Ascending aorta (tissue), 2 donors: Measurements from ENCODE around the gene FKBP11. TPM values are rescaled to one million over a fixed set of nuclear protein-coding genes. Genes with fewer than 3 reads are reported as not detected.
A peak's percentile ranks its signal among the peaks of the same experiment; 100 is the strongest.

ENCODE experiments used
- DNase-seq, 2 donors: peaks; one replicate each; pipeline ENCODE4 v3.0.0-alpha.2; 2019; ENCODE audit warnings: low spot score in 2 of 2
- H3K27ac ChIP-seq, 2 donors: fragments of 200-600 bp; sonication (generic); one replicate each; pipeline ENCODE4 v1.5.1; 2016 to 2017; ENCODE audit warnings: mild to moderate bottlenecking in 1 of 2
- H3K27me3 ChIP-seq: fragments of 200-600 bp; sonication (generic); one replicate; pipeline ENCODE4 v1.5.1; 2017
- H3K36me3 ChIP-seq, 2 donors: fragments of 200-600 bp; sonication (generic); one replicate each; pipeline ENCODE4 v1.5.1; 2016
- H3K4me1 ChIP-seq, 2 donors: fragments of 200-600 bp; sonication (generic); one replicate each; pipeline ENCODE4 v1.5.1; 2016 to 2017; ENCODE audit warnings: mild to moderate bottlenecking in 1 of 2
- H3K4me3 ChIP-seq, 2 donors: fragments of 200-600 bp; sonication (generic); one replicate each; pipeline ENCODE4 v1.5.1; 2016 to 2017; ENCODE audit warnings: mild to moderate bottlenecking in 1 of 2
- H3K9me3 ChIP-seq, 2 donors: fragments of 200-600 bp; sonication (generic); one replicate each; pipeline ENCODE4 v1.5.1; 2016
- CTCF ChIP-seq, 3 experiments: fragments of 200-600 bp in 2 of 3; fragments of 450-650 bp in 1 of 3; sonication (generic) in 2 of 3; IDR thresholded peaks; one replicate each; pipeline ENCODE4 v1.5.1; 2016 to 2019; ENCODE audit warnings: antibody characterized with exemption in 3 of 3, mild to moderate bottlenecking in 1 of 3, moderate library complexity in 1 of 3
- intact Hi-C: fragments of 100-400 bp; cut with DNase I; formaldehyde crosslinking; loops from one replicate; pipeline ENCODE4 v1.15.1; 2023
- total RNA-seq: library from RNA; depleted of rRNA; stranded (reverse); fragments of >200 nt; gene quantifications from one replicate; pipeline ENCODE4 v1.1.0, GENCODE V29; 2016

The FKBP11 gene
- total RNA-seq, 1 donor from 2014 or later: 38.8 TPM

GRCh38 chr12:48970702-48971334 is 45.5 kb upstream of the FKBP11 start:
- no peak overlapping the region for H3K27ac ChIP-seq
- intact Hi-C loops: no loop called here
- DNase-seq: no peak

GRCh38 chr12:48969833-48970701 is 44.8 kb upstream of the FKBP11 start:
- H3K27me3 ChIP-seq: peaks cover 4% of the 10 kb centered on the region

More at GRCh38 chr12:48970702-48971334, 45.5 kb upstream of the FKBP11 start:
- Histone ChIP-seq H3K4me1 (peaks cover 0 to 8% of the 10 kb centered on the region in 2 donors), H3K36me3 (no peaks in the 10 kb centered on the region), H3K4me3 (peak overlapping the region in 1 of 2 donors; percentile 55), H3K9me3 (no peaks in the 10 kb centered on the region), H3K27me3 (peaks cover 4% of the 10 kb centered on the region)
- no peak for TF ChIP-seq CTCF (IDR thresholded peaks at IDR 0.05)

GRCh38 chr12:48969160-48969771 is 44.0 kb upstream of the FKBP11 start:
- Histone ChIP-seq H3K9me3 (no peaks in the 10 kb centered on the region), H3K27ac (no peak overlapping the region), H3K4me3 (no peak overlapping the region), H3K4me1 (peaks cover 0 to 8% of the 10 kb centered on the region in 2 donors), H3K36me3 (no peaks in the 10 kb centered on the region), H3K27me3 (peaks cover 4% of the 10 kb centered on the region)
- intact Hi-C loops: no loop called here
- DNase-seq: no peak
- TF ChIP-seq CTCF (IDR thresholded peaks at IDR 0.05): no peak

More at GRCh38 chr12:48969833-48970701, 44.8 kb upstream of the FKBP11 start:
- Histone ChIP-seq H3K4me3 (peak overlapping the region in 1 of 2 donors; percentile 10), H3K36me3 (no peaks in the 10 kb centered on the region), H3K4me1 (peaks cover 0 to 8% of the 10 kb centered on the region in 2 donors), H3K27ac (no peak overlapping the region), H3K9me3 (no peaks in the 10 kb centered on the region)
- intact Hi-C loops: no loop called here
- no peak for DNase-seq
- TF ChIP-seq CTCF (IDR thresholded peaks at IDR 0.05): peak in 1 of 3 experiments; percentile 7

- H3K4me3 ChIP-seq: no peak overlapping the region
- no peaks in the 10 kb centered on the region for H3K9me3 ChIP-seq
- H3K27me3 ChIP-seq: peaks cover 4% of the 10 kb centered on the region
- peaks cover 0 to 8% of the 10 kb centered on the region in 2 donors for H3K4me1 ChIP-seq
- H3K36me3 ChIP-seq: no peaks in the 10 kb centered on the region
- TF ChIP-seq CTCF (IDR thresholded peaks at IDR 0.05): no peak
- H3K27ac ChIP-seq: no peak overlapping the region
- no peak for DNase-seq
- intact Hi-C loops: no loop called here
Measured at GRCh38 chr12:48968467-48968866, 43.2 kb upstream of the FKBP11 start.

GRCh38 chr12:48967991-48968390 is 42.7 kb upstream of the FKBP11 start:
- no peak for TF ChIP-seq CTCF (IDR thresholded peaks at IDR 0.05)
- Histone ChIP-seq H3K4me3 (no peak overlapping the region), H3K4me1 (peaks cover 0 to 8% of the 10 kb centered on the region in 2 donors), H3K27me3 (peaks cover 4% of the 10 kb centered on the region), H3K9me3 (no peaks in the 10 kb centered on the region), H3K27ac (no peak overlapping the region), H3K36me3 (no peaks in the 10 kb centered on the region)
- intact Hi-C loops: no loop called here
- DNase-seq: no peak
